ENCODE data around the gene ST14. TPM values are rescaled to one million over a fixed set of nuclear protein-coding genes. Genes with fewer than 3 reads are reported as not detected.

The ST14 gene
- total RNA-seq, 4 donors from 2014 or later: 1.2 to 3.4 (median 2.6) TPM

GRCh38 chr11:130174642-130175041 is 15.1 kb downstream of the ST14 start:
- no peak overlapping the region for H3K27ac ChIP-seq (replicated peaks in 1 of 4)
- H3K9me3 ChIP-seq: peaks cover 0 to 9% (median 0%) of the 10 kb centered on the region in 4 donors
- H3K4me3 ChIP-seq: no peak overlapping the region
- 95% methylated on average over 4 of the region's 4 CpGs for WGBS
- intact Hi-C loops (cut with DNase I): no loop called here
- TF ChIP-seq POLR2A (IDR thresholded peaks at IDR 0.05; ENCODE audit: low read depth) (no peak), POLR2AphosphoS5 (IDR thresholded peaks at IDR 0.05) (no peak), CTCF (IDR thresholded peaks at IDR 0.05) (no peak), EP300 (IDR thresholded peaks at IDR 0.05) (no peak)
- DNase-seq (ENCODE audit: extremely low spot score): no peak
- no peaks in the 10 kb centered on the region for H3K36me3 ChIP-seq
- peaks cover 6 to 18% (median 11%) of the 10 kb centered on the region in 4 donors for H3K4me1 ChIP-seq
- H3K27me3 ChIP-seq: no peaks in the 10 kb centered on the region

- no peaks in the 10 kb centered on the region for H3K36me3 ChIP-seq
- H3K27ac ChIP-seq (replicated peaks in 1 of 4): no peak overlapping the region
- H3K4me3 ChIP-seq: no peak overlapping the region
- H3K4me1 ChIP-seq: peaks cover 6 to 31% (median 15%) of the 10 kb centered on the region in 4 donors
- DNase-seq (ENCODE audit: extremely low spot score): no peak
- 82% methylated on average over 5 of the region's 5 CpGs for WGBS
- intact Hi-C loops (cut with DNase I): no loop called here
- H3K9me3 ChIP-seq: peaks cover 0 to 9% (median 0%) of the 10 kb centered on the region in 4 donors
- H3K27me3 ChIP-seq: no peaks in the 10 kb centered on the region
- no peak for TF ChIP-seq CTCF (IDR thresholded peaks at IDR 0.05)
- TF ChIP-seq POLR2A (IDR thresholded peaks at IDR 0.05; ENCODE audit: low read depth): no peak
- TF ChIP-seq POLR2AphosphoS5 (IDR thresholded peaks at IDR 0.05): no peak
- TF ChIP-seq EP300 (IDR thresholded peaks at IDR 0.05): no peak
These were observed 16.3 kb downstream of the ST14 start for GRCh38 chr11:130175898-130176297.

GRCh38 chr11:130177782-130178181 is 18.2 kb downstream of the ST14 start:
- H3K36me3 ChIP-seq: no peaks in the 10 kb centered on the region
- 95% methylated on average over 10 of the region's 10 CpGs for WGBS
- no peak overlapping the region for H3K27ac ChIP-seq (replicated peaks in 1 of 4)
- H3K4me3 ChIP-seq: no peak overlapping the region
- no peaks in the 10 kb centered on the region for H3K27me3 ChIP-seq
- H3K4me1 ChIP-seq: peaks cover 6 to 42% (median 15%) of the 10 kb centered on the region in 4 donors
- intact Hi-C loops (cut with DNase I): no loop called here
- DNase-seq (ENCODE audit: extremely low spot score): no peak
- no peak for TF ChIP-seq POLR2AphosphoS5 (IDR thresholded peaks at IDR 0.05)
- no peak for TF ChIP-seq POLR2A (IDR thresholded peaks at IDR 0.05; ENCODE audit: low read depth)
- TF ChIP-seq EP300 (IDR thresholded peaks at IDR 0.05): no peak
- TF ChIP-seq CTCF (IDR thresholded peaks at IDR 0.05): no peak
- H3K9me3 ChIP-seq: peaks cover 0 to 9% (median 0%) of the 10 kb centered on the region in 4 donors

GRCh38 chr11:130178441-130179339 is 19.1 kb downstream of the ST14 start:
- Histone ChIP-seq H3K4me3 (no peak overlapping the region), H3K4me1 (peaks cover 6 to 42% (median 15%) of the 10 kb centered on the region in 4 donors), H3K27me3 (no peaks in the 10 kb centered on the region), H3K27ac (replicated peaks in 1 of 4) (no peak overlapping the region), H3K36me3 (no peaks in the 10 kb centered on the region), H3K9me3 (peaks cover 0 to 9% (median 0%) of the 10 kb centered on the region in 4 donors)
- no peak for DNase-seq (ENCODE audit: extremely low spot score)
- no peak for TF ChIP-seq POLR2A (IDR thresholded peaks at IDR 0.05; ENCODE audit: low read depth)
- TF ChIP-seq CTCF (IDR thresholded peaks at IDR 0.05): no peak
- 68% methylated on average over 16 of the region's 16 CpGs for WGBS
- intact Hi-C loops (cut with DNase I): no loop called here
